NCI-H1092 treated with DMSO at 0.1 percent for 48 hours (cell line): ENCODE results near the gene GTPBP4.
"Not testable (repeated sequence)": the region's sequence is repeated elsewhere in the genome, so short reads cannot be mapped to it uniquely, and the experiment has no call there.

Source experiments
- DNase-seq: peaks from one replicate; lab custom pipeline; 2025; lab: John Stamatoyannopoulos, UW

The GTPBP4 gene

DNA sequence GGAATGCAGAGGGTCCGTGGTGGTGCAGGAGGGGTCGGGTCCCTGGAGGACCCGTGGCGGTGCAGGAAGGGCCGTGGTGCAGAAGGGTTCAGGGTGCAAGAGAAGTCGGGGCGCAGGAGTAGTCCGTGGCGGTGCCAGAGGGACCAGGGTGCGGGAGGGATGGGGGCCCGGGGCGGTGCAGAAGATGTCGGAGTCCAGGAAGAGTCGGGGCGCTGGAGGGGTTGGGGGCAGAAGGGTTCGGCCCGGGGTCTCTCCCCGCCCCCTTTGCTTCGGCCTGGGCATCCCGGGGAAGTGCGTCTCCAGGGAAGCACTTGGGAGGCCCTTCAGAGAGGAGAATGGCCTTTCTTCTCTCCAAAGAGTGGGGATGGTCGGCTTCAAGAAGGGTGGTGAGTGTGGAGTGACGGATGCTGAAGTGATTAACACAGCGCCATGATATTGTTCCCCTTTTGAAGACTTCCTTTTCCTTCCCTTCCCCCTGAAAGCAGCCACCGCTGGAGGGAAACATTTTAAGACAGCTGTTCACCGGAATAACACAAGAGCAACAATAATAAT lies 68.9 kb downstream of the GTPBP4 start:
- no peak for DNase-seq

DNA sequence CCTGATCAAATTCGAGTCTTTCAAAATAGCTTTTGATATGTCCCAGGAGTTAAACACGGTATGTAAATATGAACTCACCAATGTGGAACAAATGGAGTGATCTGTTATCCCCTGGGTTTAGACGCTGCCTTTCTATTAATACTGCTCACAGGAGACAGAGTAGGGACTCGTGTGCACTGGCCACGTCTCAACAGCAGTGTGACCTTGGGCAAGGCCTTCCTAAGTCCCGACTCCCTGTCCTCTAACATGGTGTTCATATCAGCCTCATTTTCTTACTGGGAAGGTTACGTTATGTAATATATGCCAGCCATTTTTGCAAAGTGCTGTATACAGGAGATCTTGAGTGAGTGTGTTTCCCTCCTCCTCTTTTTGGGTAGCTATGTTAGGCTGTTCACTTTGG lies 69.8 kb downstream of the GTPBP4 start:
- no peak for DNase-seq

DNA sequence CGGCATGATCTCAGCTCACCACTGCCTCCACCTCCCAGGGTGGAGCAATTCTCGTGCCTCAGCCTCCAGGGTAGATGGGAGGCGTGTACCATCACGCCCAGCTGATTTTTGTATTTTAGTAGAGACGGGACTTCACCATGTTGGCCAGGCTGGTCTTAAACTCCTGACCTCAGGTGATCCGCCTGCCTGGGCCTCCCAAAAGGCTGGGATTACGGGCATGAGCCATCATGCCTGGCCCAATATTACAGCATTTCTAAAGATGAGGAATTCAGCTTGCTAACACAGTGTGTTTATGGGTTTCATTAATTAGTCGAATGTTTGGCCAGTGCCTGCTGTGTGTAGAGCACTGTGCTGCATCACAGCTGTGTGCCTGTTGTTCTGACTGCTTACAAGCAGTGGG lies 71.7 kb downstream of the GTPBP4 start:
- no peak for DNase-seq

DNA sequence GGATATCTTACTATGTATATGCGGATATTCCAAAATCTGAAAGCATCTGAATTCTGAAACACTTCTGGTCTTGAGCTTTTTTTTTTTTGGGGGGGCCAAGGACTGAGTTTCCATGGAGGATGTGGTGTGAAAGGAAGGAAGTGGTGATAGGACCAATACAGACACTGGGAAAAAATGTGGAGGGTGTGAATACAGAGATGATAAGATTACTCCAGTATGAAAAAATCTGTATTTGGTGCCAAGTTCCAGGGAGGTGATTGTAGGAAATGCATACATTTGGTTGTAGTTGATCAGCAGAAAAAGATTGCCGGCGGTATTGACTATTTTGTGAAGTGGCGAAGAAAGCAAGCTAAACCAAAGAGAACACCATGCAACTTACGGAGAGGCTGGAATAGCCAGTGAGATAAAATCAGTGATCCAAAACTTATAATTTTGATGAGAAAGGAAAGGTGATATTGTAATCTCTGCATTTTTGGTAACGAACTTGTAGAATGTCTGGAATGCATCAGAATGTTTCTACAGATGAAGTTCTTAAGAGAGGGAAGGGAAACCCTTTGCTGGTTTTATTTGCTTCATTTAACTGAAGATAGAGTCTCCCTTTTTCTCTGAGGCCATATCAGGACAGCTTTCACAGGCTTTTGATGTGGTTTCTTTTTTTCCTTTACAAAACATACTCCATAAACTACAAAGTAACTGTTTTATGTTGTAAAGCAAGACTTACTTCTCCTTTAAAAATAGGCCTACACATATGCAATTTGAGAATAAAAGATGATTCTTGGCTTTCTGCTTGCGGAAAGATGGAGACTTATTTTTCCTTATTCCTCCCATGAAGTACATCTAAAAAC lies 73.9 kb downstream of the GTPBP4 start:
- DNase-seq: no peak

GRCh38 chr10:1063232-1063865 lies 75.1 kb downstream of the GTPBP4 start:
- DNase-seq: no peak

GRCh38 chr10:1064964-1065247 lies 76.7 kb downstream of the GTPBP4 start:
- DNase-seq: no peak

- DNase-seq: not testable (repeated sequence)
Measured at GRCh38 chr10:1066734-1067133, 78.5 kb downstream of the GTPBP4 start.

DNA sequence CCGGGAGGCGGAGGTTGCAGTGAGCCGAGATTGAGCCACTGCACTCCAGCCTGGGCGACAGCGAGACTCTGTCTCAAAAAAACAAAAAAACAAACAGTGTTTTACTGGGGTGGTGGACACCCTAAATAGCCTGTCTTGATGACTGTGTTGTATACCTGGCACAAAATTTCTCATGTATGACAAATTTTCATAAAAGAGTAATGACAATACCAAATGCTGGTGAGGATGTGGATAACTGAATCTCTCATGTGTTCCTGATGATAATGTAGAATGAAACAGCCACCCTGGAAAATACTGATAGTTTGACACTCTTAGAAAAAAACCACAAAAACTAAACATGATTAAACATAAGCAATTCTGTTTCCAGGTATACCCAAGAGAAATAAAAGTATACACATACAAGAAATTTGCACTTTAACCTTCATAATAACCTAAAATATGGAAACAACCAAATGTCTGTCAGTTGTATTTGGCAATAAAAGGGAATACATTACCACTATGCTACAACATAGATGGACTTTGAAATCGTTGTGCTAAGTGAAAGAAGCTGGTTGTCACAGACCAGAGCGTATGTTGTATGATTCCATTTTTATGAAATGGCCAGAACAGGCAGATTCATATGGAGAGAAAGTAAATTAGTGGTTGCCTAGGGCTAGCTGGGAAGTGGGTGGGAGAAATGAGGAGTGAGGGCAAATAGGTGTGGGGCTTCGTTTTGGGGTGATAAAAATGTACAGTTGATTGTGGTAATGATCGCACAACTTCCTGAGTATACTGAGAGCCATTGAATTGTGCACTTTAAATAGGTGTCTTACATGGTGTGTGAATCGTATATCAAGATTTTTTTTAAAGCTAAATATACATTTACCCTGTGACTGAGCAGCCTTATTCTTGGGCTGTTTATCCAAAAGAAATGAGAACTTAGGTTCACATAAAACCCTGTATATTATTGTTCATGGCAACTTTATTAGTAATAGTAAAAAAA lies 80.4 kb downstream of the GTPBP4 start:
- no peak for DNase-seq
